ENCODE measurements around the gene ENO3.

DNA sequence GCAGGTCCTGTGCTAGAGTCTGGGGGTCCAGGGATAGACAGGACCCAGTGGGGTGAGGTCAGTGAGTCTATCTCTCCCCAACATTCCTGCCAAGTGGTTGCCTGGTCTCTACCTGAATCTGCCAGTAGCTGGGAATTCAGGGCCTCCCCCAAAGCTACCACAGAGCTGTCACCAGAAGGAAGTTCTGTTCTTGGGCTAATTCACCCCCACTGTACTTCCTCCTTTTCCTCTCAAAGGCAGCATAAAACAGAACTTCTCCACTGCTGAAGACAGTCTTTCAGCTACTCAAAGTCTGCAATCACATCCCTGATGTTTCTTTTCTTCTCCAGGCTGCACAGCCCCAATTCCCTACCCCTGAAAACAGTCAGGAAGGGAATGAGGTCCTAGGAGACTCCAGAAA, 27.8 kb downstream of the ENO3 start:
- TF ChIP-seq, protein P1, sequence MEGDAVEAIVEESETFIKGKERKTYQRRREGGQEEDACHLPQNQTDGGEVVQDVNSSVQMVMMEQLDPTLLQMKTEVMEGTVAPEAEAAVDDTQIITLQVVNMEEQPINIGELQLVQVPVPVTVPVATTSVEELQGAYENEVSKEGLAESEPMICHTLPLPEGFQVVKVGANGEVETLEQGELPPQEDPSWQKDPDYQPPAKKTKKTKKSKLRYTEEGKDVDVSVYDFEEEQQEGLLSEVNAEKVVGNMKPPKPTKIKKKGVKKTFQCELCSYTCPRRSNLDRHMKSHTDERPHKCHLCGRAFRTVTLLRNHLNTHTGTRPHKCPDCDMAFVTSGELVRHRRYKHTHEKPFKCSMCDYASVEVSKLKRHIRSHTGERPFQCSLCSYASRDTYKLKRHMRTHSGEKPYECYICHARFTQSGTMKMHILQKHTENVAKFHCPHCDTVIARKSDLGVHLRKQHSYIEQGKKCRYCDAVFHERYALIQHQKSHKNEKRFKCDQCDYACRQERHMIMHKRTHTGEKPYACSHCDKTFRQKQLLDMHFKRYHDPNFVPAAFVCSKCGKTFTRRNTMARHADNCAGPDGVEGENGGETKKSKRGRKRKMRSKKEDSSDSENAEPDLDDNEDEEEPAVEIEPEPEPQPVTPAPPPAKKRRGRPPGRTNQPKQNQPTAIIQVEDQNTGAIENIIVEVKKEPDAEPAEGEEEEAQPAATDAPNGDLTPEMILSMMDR (IDR thresholded peaks at IDR 0.05): no peak
- no peak for TF ChIP-seq POLR2A (IDR thresholded peaks at IDR 0.05)
